ENCODE results near the gene OR8B8. TPM values are rescaled to one million over a fixed set of nuclear protein-coding genes. Genes with fewer than 3 reads are reported as not detected.

OR8B8 gene
- total RNA-seq, 4 donors from 2014 or later = not detected

DNA sequence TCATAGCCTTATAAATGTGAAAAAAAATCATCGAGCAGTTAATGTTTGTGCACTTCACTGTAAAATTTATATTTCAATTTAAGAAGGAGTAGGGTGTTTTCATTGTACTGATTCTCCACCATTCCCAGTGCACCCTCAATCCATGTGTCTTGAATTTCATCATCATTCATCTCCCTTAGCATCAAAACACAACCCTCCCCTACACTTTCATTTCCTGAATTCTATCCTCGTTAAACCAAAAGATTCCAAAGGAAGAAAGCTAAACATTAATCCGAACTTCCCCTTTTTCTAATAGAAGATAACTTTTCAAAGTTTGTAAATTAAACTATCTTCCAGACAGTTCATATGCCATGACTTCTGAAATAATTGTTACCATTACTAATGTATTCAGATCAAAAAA lies 34.1 kb upstream of the OR8B8 start:
- Histone ChIP-seq H3K36me3 (no peaks in the 10 kb centered on the region), H3K4me3 (no peak overlapping the region), H3K4me1 (no peaks in the 10 kb centered on the region), H3K27me3 (no peaks in the 10 kb centered on the region), H3K27ac (no peak overlapping the region), H3K9me3 (no peaks in the 10 kb centered on the region)
- DNase-seq = no peak
- no peak for TF ChIP-seq POLR2A (IDR thresholded peaks at IDR 0.05)
- TF ChIP-seq CTCF (IDR thresholded peaks at IDR 0.05) = no peak

DNA sequence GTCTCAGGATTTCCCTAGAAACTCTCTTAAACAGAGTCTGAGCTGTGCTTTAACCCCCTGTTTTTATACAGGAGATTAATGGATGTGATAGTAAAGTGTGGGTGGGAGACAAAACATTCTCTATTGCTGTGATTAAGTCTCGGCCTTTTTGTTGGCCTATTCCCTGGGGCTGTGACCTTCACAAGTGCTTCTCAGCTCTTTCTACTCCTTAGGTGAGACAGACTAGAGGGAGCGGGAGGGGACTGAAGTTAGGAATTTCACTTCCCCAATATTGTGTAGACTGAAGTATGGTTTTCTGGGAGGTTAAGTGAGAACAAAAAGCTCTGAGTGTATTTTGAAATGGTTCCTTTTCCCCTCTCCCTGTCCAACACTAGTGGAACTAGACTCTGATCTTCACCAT lies 29.8 kb upstream of the OR8B8 start:
- TF ChIP-seq POLR2A (IDR thresholded peaks at IDR 0.05) (no peak), CTCF (IDR thresholded peaks at IDR 0.05) (no peak)
- Histone ChIP-seq H3K27me3 (no peaks in the 10 kb centered on the region), H3K27ac (no peak overlapping the region), H3K36me3 (no peaks in the 10 kb centered on the region), H3K4me3 (no peak overlapping the region), H3K9me3 (no peaks in the 10 kb centered on the region), H3K4me1 (no peaks in the 10 kb centered on the region)
- DNase-seq = no peak

- TF ChIP-seq CTCF (IDR thresholded peaks at IDR 0.05) = no peak
- TF ChIP-seq POLR2A (IDR thresholded peaks at IDR 0.05) = no peak
- Histone ChIP-seq H3K27ac (no peak overlapping the region), H3K4me1 (no peaks in the 10 kb centered on the region), H3K9me3 (no peaks in the 10 kb centered on the region), H3K27me3 (no peaks in the 10 kb centered on the region), H3K36me3 (no peaks in the 10 kb centered on the region), H3K4me3 (no peak overlapping the region)
- DNase-seq = no peak
Measured at GRCh38 chr11:124474779-124475178, 29.3 kb upstream of the OR8B8 start.

DNA sequence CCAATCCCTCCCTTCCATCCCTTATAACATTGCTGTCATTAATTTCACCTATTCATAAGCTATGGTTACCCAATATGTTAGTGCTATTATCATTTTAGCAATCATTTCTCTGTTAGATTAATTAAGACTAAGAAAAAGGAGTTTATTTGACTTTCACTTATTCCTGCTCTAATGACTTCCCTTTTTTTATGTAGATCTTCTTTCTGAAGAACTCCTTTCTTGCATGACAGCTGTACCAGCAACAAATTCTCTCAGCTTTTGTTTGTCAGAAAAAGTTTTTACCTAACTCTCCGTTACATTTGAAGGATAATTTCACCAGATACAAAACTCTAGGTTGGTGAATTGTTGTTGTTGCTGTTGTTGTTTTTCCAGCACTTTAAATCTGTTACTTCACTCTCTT lies 28.6 kb upstream of the OR8B8 start:
- no peak overlapping the region for H3K4me3 ChIP-seq
- H3K4me1 ChIP-seq = no peaks in the 10 kb centered on the region
- H3K36me3 ChIP-seq = no peaks in the 10 kb centered on the region
- no peak overlapping the region for H3K27ac ChIP-seq
- TF ChIP-seq POLR2A (IDR thresholded peaks at IDR 0.05) = no peak
- TF ChIP-seq CTCF (IDR thresholded peaks at IDR 0.05) = no peak
- H3K27me3 ChIP-seq = no peaks in the 10 kb centered on the region
- H3K9me3 ChIP-seq = no peaks in the 10 kb centered on the region
- DNase-seq = no peak

DNA sequence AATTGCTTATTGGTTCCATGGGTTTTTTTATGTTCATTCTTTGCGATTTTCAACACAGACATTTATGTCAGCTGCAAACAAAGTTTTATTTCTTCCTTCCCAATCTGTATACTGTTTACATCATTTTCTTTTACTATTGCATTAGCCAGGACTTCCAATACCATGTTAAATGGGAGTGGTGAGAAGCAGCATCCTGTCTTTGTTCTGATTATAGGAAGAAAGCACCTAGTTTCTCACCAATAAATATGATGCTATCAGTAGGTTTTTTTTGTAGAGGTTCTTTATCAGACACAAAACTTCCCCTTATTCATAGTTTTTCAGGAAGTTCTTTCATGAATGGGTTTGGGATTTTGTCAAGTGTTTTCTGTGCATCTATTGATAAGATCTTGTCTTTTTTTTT lies 28.0 kb upstream of the OR8B8 start:
- H3K4me3 ChIP-seq = no peak overlapping the region
- H3K36me3 ChIP-seq = no peaks in the 10 kb centered on the region
- H3K4me1 ChIP-seq = no peaks in the 10 kb centered on the region
- TF ChIP-seq POLR2A (IDR thresholded peaks at IDR 0.05) = no peak
- no peak for TF ChIP-seq CTCF (IDR thresholded peaks at IDR 0.05)
- no peak for DNase-seq
- no peaks in the 10 kb centered on the region for H3K27me3 ChIP-seq
- no peak overlapping the region for H3K27ac ChIP-seq
- H3K9me3 ChIP-seq = no peaks in the 10 kb centered on the region

DNA sequence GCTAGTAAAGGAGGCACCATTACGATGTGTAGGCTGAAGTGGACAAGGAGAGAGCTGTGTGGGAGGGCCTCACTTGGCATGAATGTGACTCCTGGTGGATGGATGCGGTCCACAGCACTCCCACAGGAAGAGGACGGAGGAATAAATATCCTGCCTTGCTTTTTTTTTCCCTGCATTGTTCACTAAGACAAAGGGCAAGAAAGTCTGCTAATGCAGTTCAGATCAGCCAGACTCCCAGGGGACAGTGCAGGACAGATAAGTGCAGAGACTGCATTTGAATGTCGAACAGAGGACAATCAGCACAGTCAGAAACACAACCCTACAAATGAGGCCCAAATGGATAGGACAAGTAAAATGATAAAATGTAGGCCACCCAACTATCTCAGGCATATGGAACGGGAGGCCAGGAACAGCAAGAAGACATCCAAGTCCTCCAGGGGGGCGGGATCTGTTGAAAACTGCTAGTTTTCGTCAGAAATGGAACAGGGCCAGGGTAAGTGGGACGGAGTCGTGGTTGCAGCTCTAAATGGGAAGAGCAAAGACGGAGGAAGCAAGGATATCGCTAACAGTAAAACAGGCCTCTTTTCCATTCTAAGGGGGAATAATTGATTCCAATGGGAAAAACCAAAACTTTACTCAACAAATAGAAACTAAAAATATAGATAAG lies 25.2 kb upstream of the OR8B8 start:
- H3K4me1 ChIP-seq = no peaks in the 10 kb centered on the region
- DNase-seq = no peak
- H3K27me3 ChIP-seq = no peaks in the 10 kb centered on the region
- H3K36me3 ChIP-seq = no peaks in the 10 kb centered on the region
- TF ChIP-seq CTCF (IDR thresholded peaks at IDR 0.05) (no peak), POLR2A (IDR thresholded peaks at IDR 0.05) (no peak)
- no peak overlapping the region for H3K4me3 ChIP-seq
- no peaks in the 10 kb centered on the region for H3K9me3 ChIP-seq
- no peak overlapping the region for H3K27ac ChIP-seq
